Measurements from ENCODE around the gene SERINC2.
"Not testable (repeated sequence)": the region's sequence is repeated elsewhere in the genome, so short reads cannot be mapped to it uniquely, and the experiment has no call there.

SERINC2 gene

GRCh38 chr1:31470794-31471315 lies 57.8 kb downstream of the SERINC2 start:
- no peak for TF ChIP-seq CTCF (IDR thresholded peaks at IDR 0.05)
- no peak overlapping the region for H3K4me3 ChIP-seq
- no peak overlapping the region for H3K27ac ChIP-seq
- DNase-seq (ENCODE audit: low spot score) = no peak

DNA sequence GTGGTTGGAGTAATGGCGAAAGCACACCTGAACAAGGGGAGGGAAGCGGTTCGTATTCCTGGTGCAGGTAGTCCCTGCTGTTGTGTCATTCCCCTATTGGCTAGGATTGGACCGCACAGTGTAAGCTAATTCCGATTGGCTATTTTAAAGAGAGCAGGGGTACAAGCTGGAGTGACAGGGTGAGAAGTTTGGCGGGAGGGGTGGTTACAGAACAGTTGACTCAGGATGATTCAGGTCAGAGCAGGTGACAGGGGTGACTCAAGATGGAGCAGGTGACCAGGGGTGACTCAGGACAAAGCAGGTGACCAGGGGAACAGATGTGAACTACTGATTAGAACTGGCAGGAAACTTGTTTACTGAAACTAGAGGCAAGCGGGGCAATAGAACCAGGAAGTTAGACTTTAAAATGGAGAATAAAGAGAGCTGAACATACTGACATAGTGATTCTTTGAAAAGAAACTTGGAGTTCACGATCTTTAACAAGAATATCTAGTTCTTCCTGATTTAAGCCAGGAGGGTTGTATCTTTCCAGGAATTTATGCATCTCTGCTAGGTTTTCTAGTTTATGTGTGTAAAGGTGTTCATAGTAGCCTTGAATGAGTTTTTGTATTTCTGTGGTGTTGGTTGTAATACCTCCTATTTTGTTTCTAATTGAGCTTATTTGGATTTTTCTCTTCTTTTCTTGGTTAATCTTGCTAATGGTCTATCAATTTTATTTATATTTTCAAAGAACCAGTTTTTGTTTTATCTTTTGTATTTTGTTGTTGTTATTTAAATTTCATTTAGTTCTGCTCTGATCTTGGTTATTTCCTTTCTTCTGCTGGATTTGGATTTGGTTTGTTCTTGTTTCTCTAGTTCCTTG lies 58.7 kb downstream of the SERINC2 start:
- not testable (repeated sequence) for H3K4me3 ChIP-seq; DNase-seq (ENCODE audit: low spot score); H3K27ac ChIP-seq

DNA sequence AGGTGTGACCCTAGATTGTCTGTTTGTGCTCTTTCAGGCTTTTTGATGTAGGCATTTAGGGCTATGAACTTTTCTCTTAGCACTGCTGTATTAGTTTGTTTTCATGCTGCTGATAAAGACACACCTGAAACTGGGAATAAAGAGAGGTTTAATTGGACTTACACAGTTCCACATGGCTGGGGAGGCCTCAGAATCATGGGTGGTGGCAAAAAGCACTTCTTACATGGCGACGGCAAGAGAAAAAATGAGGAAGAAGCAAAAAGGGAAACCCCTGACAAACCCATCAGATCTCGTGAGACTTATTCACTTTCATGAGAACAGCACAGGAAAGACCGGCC lies 59.3 kb downstream of the SERINC2 start:
- H3K27ac ChIP-seq, H3K4me3 ChIP-seq: not testable (repeated sequence)

GRCh38 chr1:31472673-31473072 lies 59.7 kb downstream of the SERINC2 start:
- H3K4me3 ChIP-seq; H3K27ac ChIP-seq; DNase-seq (ENCODE audit: low spot score): not testable (repeated sequence)

More for the DNA sequence above, 59.3 kb downstream of the SERINC2 start:
- not testable (repeated sequence) for DNase-seq (ENCODE audit: low spot score)

DNA sequence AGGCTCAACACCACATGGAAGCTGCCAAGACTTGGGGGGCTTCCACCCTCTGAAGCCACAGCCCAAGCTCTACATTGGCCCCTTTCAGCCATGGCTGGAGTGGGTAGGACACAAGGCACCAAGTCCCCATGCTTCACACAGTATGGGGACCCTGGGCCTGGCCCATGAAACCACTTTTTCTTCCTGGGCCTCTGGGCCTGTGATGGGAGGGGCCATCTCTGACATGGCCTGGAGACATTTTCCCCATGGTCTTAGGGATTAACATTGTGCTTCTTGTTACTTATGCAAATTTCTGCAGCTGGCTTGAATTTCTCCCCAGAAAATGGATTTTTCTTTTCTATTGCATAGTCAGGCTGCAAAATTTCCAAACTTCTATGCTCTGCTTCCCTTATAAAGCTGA lies 60.5 kb downstream of the SERINC2 start:
- not testable (repeated sequence) for H3K4me3 ChIP-seq; H3K27ac ChIP-seq; DNase-seq (ENCODE audit: low spot score)

DNA sequence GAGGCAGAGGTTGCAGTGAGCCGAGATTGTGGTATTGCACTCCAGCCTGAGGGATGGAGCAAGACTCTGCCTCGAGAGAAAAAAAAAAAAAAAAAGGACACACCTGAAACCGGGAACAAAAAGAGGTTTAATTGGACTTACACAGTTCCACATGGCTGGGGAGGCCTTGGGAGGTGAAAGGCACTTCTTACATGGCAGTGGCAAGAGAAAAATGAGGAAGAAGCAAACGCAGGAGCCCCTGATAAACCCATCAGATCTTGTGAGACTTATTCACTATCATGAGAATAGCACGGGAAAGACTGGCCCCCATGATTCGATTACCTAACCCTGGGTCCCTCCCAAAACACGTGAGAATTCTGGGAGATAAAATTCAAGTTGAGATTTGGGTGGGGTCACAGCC lies 61.6 kb downstream of the SERINC2 start:
- not testable (repeated sequence) for H3K4me3 ChIP-seq; DNase-seq (ENCODE audit: low spot score); H3K27ac ChIP-seq

DNA sequence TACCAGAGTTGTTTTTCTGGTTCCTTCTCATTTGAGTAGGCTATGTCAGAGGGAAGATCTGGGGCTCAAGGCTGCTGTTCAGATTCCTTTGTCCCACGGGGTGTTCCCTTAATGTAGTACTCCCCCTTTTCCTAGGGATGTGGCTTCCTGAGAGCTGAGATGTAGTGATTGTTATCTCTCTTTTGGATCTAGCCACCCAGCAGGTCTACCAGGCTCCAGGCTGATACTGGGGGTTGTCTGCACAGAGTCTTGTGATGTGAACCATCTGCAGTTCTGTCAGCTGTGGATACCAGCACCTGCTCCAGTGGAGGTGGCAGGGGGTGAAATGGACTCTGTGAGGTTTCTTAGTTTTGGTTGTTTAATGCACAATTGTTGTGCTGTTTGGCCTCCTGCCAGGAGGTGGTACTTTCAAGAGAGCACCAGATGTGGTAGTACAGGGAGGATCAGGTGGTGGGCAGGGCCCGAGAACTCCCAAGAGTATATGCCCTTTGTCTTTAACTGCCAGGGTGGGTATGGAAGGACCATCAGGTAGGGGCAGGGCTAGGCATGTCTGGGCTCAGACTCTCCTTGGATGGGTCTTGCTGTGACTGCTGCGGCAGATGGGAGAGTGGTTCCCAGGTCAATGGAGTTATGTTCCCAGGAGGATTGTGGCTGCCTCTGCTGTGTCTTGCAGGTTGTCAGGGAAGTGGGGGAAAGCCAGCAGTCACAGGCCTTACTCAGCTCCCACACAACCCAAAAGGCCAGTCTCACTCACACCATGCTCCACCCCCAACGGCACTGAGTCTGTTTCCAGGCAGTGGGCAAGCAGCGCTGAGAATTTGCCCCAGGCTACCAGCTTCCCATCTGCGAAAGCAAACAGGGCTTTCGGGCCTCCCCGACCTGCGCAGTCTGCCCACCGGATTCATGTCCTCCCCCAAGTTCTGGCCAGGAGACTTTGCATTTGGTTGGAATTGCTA lies 64.2 kb downstream of the SERINC2 start:
- no peak overlapping the region for H3K27ac ChIP-seq

DNA sequence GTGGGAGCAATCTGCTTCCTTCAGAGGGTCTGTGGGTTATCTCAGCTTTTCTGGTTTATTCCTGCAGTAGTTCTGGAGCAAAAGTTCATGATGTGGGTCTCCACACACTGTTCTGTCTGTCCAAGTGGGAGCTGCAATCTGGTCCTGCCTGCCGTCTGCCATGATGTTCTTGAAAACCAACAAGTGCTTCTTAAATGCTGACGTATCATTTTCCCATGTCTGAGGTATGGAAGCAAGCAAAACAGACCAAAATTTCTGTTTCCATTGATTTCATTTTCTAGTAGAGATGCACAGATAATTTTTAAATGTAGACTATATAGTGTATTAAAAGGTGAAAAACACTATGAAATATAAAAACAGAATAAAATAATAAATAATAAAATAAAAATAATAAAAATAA lies 65.2 kb downstream of the SERINC2 start:
- H3K27ac ChIP-seq = no peak overlapping the region
- no peak overlapping the region for H3K4me3 ChIP-seq
- no peak for TF ChIP-seq CTCF (IDR thresholded peaks at IDR 0.05)
- DNase-seq (ENCODE audit: low spot score) = no peak

More for the DNA sequence above, 64.2 kb downstream of the SERINC2 start:
- no peak for DNase-seq (ENCODE audit: low spot score)
- no peak overlapping the region for H3K4me3 ChIP-seq
- TF ChIP-seq CTCF (IDR thresholded peaks at IDR 0.05) = no peak

DNA sequence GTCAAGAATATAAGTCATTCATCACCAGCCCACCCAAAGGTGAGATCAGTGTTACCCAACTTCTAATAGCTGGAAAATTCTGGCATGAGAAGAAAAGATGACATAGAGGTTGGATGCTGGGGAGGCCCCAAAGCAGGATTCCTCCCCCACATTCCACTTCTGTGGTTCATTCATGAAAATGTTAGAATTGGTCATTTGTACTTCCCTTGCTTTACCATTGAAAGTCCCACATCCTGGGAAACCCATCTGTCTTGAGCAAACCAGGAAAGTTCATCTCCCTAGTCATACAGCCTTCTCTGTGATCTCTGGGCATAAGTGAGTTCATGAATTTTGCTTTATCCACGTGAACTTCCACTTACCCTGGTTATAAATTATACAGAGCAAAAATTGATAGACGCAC lies 66.8 kb downstream of the SERINC2 start:
- DNase-seq (ENCODE audit: low spot score) = no peak
- no peak overlapping the region for H3K4me3 ChIP-seq
- TF ChIP-seq CTCF (IDR thresholded peaks at IDR 0.05) = no peak
- no peak overlapping the region for H3K27ac ChIP-seq

- H3K27ac ChIP-seq; DNase-seq (ENCODE audit: low spot score); H3K4me3 ChIP-seq: not testable (repeated sequence)
Observed at GRCh38 chr1:31480426-31480825, 67.4 kb downstream of the SERINC2 start.

Data from coronary artery (tissue), 2 donors.